Activated CD4-positive, alpha-beta memory T cell treated with anti-CD3 and anti-CD28 coated beads, Interleukin-2, amount 10 ng/mL, durations not matched to agents 7 days and 5 days (primary cell): ENCODE measurements around the gene FAAH. TPM values are rescaled to one million over a fixed set of nuclear protein-coding genes. Genes with fewer than 3 reads are reported as not detected.

ENCODE experiments used
- CTCF ChIA-PET: fragments of 350-600 bp; sonication (Branson Sonifier 250); formaldehyde crosslinking; loops from one replicate; lab custom pipeline; 2021; ENCODE audit warnings: antibody characterized with exemption, inconsistent platforms; lab: Charles Lee
- POLR2A ChIA-PET: fragments of 350-600 bp; sonication (Branson Sonifier 250); formaldehyde crosslinking; loops from one replicate; lab custom pipeline; 2021; ENCODE audit warnings: antibody characterized with exemption; lab: Charles Lee
- DNase-seq: peaks from one replicate; pipeline ENCODE4 v3.0.0-alpha.2; 2020
- H3K27ac Mint-ChIP-seq: one replicate; pipeline ENCODE4 v1.8.0; 2021; ENCODE audit warnings: mild to moderate bottlenecking, mixed read lengths
- H3K27me3 Mint-ChIP-seq: one replicate; pipeline ENCODE4 v1.8.0; 2021; ENCODE audit warnings: mixed read lengths
- H3K36me3 Mint-ChIP-seq: one replicate; pipeline ENCODE4 v1.8.0; 2021; ENCODE audit warnings: low read depth, mixed read lengths
- H3K4me1 Mint-ChIP-seq: one replicate; pipeline ENCODE4 v1.8.0; 2021; ENCODE audit warnings: mixed read lengths
- H3K4me3 Mint-ChIP-seq: one replicate; pipeline ENCODE4 v1.8.0; 2021; ENCODE audit warnings: mild to moderate bottlenecking, mixed read lengths
- H3K9me3 Mint-ChIP-seq: one replicate; pipeline ENCODE4 v1.8.0; 2021; ENCODE audit warnings: mixed read lengths
- total RNA-seq, 2 experiments: library from RNA; stranded (reverse); gene quantifications; one replicate each; pipeline ENCODE4 v1.2.3, GENCODE V29; 2021

FAAH gene
- total RNA-seq, 2 experiments from 2014 or later = 4.0 to 4.3 TPM

GRCh38 chr1:46369542-46370213 is 24.4 kb upstream of the FAAH start:
- Mint-ChIP-seq H3K4me3 (no peak overlapping the region), H3K4me1 (peaks cover 5% of the 10 kb centered on the region), H3K27me3 (no peaks in the 10 kb centered on the region), H3K9me3 (no peaks in the 10 kb centered on the region), H3K27ac (no peak overlapping the region), H3K36me3 (peaks cover 24% of the 10 kb centered on the region)
- ChIA-PET POLR2A (interaction anchor here (1.1 kb wide), 1 partner anchor 28 kb away, joined by 3 read pairs; no protein-coding TSS in a partner anchor), CTCF (interaction anchor here (1.4 kb wide), 1 partner anchor 22 kb away, joined by 3 read pairs; no protein-coding TSS in a partner anchor)
- no peak for DNase-seq

- POLR2A ChIA-PET = interaction anchor here (1.1 kb wide), 1 partner anchor 29 kb away, joined by 3 read pairs; no protein-coding TSS in a partner anchor
- Mint-ChIP-seq H3K4me1 (peaks cover 5% of the 10 kb centered on the region), H3K27ac (no peak overlapping the region), H3K4me3 (no peak overlapping the region), H3K36me3 (peaks cover 19% of the 10 kb centered on the region), H3K9me3 (no peaks in the 10 kb centered on the region), H3K27me3 (no peaks in the 10 kb centered on the region)
- CTCF ChIA-PET = interaction anchor here (1.4 kb wide), 1 partner anchor 22 kb away, joined by 3 read pairs; no protein-coding TSS in a partner anchor
- DNase-seq = no peak
Measured at GRCh38 chr1:46370214-46370633, 23.9 kb upstream of the FAAH start.

GRCh38 chr1:46372431-46372830 is 21.7 kb upstream of the FAAH start:
- peaks cover 5% of the 10 kb centered on the region for H3K4me1 Mint-ChIP-seq
- H3K4me3 Mint-ChIP-seq = no peak overlapping the region
- DNase-seq = no peak
- peaks cover 14% of the 10 kb centered on the region for H3K36me3 Mint-ChIP-seq
- ChIA-PET POLR2A (no interaction called here), CTCF (interaction anchor here (1.3 kb wide), 1 partner anchor 24 kb away, joined by 4 read pairs; no protein-coding TSS in a partner anchor)
- no peaks in the 10 kb centered on the region for H3K27me3 Mint-ChIP-seq
- no peak overlapping the region for H3K27ac Mint-ChIP-seq
- H3K9me3 Mint-ChIP-seq = no peaks in the 10 kb centered on the region

GRCh38 chr1:46379996-46380395 is 14.1 kb upstream of the FAAH start:
- no peak for DNase-seq
- peaks cover 4% of the 10 kb centered on the region for H3K9me3 Mint-ChIP-seq
- no peaks in the 10 kb centered on the region for H3K27me3 Mint-ChIP-seq
- peaks cover 6% of the 10 kb centered on the region for H3K36me3 Mint-ChIP-seq
- H3K4me3 Mint-ChIP-seq = no peak overlapping the region
- H3K27ac Mint-ChIP-seq = no peak overlapping the region
- POLR2A ChIA-PET = no interaction called here
- CTCF ChIA-PET = interaction anchor here (1.0 kb wide), 1 partner anchor 32 kb away, joined by 3 read pairs; no protein-coding TSS in a partner anchor
- H3K4me1 Mint-ChIP-seq = no peaks in the 10 kb centered on the region

GRCh38 chr1:46380508-46380907 is 13.6 kb upstream of the FAAH start:
- Mint-ChIP-seq H3K27me3 (no peaks in the 10 kb centered on the region), H3K4me3 (no peak overlapping the region), H3K4me1 (no peaks in the 10 kb centered on the region), H3K9me3 (peaks cover 4% of the 10 kb centered on the region), H3K27ac (no peak overlapping the region), H3K36me3 (peaks cover 6% of the 10 kb centered on the region)
- DNase-seq = no peak
- CTCF ChIA-PET = interaction anchor here (1.0 kb wide), 1 partner anchor 32 kb away, joined by 3 read pairs; no protein-coding TSS in a partner anchor
- POLR2A ChIA-PET = no interaction called here

GRCh38 chr1:46393510-46393909 is 607 bp upstream of the FAAH start:
- peaks cover 25% of the 10 kb centered on the region for H3K27me3 Mint-ChIP-seq
- H3K27ac Mint-ChIP-seq = no peak overlapping the region
- CTCF ChIA-PET = no interaction called here
- H3K4me1 Mint-ChIP-seq = peaks cover 8% of the 10 kb centered on the region
- H3K4me3 Mint-ChIP-seq = no peak overlapping the region
- POLR2A ChIA-PET = no interaction called here
- no peak for DNase-seq
- H3K36me3 Mint-ChIP-seq = peaks cover 5% of the 10 kb centered on the region
- H3K9me3 Mint-ChIP-seq = peaks cover 12% of the 10 kb centered on the region

- no peak for DNase-seq
Measured at GRCh38 chr1:46394872-46395465, 852 bp downstream of the FAAH start.

DNA sequence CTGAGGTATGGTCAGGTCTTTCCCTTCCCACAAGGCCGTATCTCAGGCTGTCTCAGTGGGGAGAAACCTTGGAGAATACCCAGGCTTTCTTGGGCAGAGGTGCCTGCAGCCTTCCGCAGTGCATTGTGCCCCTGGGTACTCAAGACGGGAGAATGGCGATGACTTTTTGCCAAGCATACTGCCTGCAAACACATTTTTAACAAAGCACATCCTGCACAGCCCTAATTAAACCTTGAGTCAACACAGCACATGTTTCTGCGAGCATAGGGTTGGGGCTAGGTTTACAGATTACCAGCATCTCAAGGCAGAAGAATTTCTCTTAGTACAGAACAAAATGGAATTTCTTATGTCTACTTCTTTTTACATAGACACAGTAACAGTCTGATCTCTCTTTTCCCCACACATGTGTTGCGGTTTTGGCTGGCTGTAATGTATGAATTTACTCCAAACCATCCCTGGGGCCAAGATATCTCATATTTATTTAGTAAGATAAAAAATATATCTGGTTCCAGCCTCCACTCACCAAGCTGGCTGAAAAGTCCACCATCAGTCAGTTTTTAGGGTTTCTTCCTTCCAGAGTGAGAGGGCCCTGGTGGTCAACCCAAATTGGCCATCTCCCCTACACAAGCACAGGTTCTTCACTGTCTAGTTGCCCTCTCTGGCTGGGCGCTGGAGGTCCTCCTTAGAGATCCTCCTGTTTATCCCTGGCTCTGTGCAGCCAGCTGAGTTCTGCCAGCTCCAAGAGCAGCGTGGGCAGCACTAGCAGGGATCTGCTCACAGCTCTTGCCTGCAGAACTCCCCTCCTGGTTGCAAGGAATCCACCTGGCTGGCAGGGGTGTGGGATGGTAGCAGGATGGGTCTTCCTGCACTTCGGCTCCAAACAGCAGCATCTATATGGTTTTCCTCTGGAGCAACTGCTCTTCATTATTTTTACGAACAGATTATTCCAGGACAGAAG is 2.6 kb downstream of the FAAH start:
- no peak for DNase-seq
- H3K27ac Mint-ChIP-seq = no peak overlapping the region
- POLR2A ChIA-PET = no interaction called here
- peaks cover 27% of the 10 kb centered on the region for H3K27me3 Mint-ChIP-seq
- H3K4me3 Mint-ChIP-seq = no peak overlapping the region
- H3K36me3 Mint-ChIP-seq = peaks cover 5% of the 10 kb centered on the region
- CTCF ChIA-PET = no interaction called here
- peaks cover 12% of the 10 kb centered on the region for H3K9me3 Mint-ChIP-seq
- peaks cover 8% of the 10 kb centered on the region for H3K4me1 Mint-ChIP-seq

More at GRCh38 chr1:46394872-46395465, 852 bp downstream of the FAAH start:
- POLR2A ChIA-PET = no interaction called here
- CTCF ChIA-PET = interaction anchor here (0.6 kb wide), 1 partner anchor 12 kb away, joined by 4 read pairs; no protein-coding TSS in a partner anchor
- Mint-ChIP-seq H3K4me3 (no peak overlapping the region), H3K4me1 (peaks cover 8% of the 10 kb centered on the region), H3K27ac (no peak overlapping the region), H3K36me3 (peaks cover 5% of the 10 kb centered on the region), H3K9me3 (peaks cover 12% of the 10 kb centered on the region), H3K27me3 (peaks cover 25% of the 10 kb centered on the region)

DNA sequence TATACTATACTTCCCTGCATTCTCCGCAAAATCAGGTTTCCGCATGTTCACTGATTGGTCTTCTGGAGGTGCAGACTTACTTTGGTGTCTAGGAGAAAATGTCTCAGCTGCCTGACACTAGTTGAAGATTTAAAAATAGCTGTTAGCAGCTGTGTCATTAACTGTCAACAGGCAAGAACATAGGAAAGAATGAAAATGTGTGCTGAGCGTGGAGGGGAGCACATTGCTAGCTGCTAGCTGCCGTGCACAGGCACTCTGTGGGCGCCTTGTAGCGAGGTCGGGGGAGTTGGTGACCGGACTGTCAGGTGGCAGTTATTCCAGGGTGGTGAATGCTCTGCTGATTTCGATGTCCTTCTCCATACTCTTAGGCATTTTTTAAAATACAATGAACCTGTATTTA is 5.2 kb downstream of the FAAH start:
- ChIA-PET CTCF (interaction anchor here (1.2 kb wide), 1 partner anchor 43 kb away, joined by 3 read pairs; no protein-coding TSS in a partner anchor), POLR2A (no interaction called here)
- peaks cover 18% of the 10 kb centered on the region for H3K27me3 Mint-ChIP-seq
- no peaks in the 10 kb centered on the region for H3K9me3 Mint-ChIP-seq
- H3K27ac Mint-ChIP-seq = no peak overlapping the region
- H3K4me1 Mint-ChIP-seq = peaks cover 3% of the 10 kb centered on the region
- H3K36me3 Mint-ChIP-seq = no peaks in the 10 kb centered on the region
- DNase-seq = no peak
- H3K4me3 Mint-ChIP-seq = no peak overlapping the region

GRCh38 chr1:46400421-46400820 is 6.3 kb downstream of the FAAH start:
- no peaks in the 10 kb centered on the region for H3K4me1 Mint-ChIP-seq
- no peak for DNase-seq
- no peaks in the 10 kb centered on the region for H3K36me3 Mint-ChIP-seq
- CTCF ChIA-PET = no interaction called here
- no peaks in the 10 kb centered on the region for H3K9me3 Mint-ChIP-seq
- POLR2A ChIA-PET = no interaction called here
- H3K27ac Mint-ChIP-seq = no peak overlapping the region
- peaks cover 8% of the 10 kb centered on the region for H3K27me3 Mint-ChIP-seq
- no peak overlapping the region for H3K4me3 Mint-ChIP-seq

DNA sequence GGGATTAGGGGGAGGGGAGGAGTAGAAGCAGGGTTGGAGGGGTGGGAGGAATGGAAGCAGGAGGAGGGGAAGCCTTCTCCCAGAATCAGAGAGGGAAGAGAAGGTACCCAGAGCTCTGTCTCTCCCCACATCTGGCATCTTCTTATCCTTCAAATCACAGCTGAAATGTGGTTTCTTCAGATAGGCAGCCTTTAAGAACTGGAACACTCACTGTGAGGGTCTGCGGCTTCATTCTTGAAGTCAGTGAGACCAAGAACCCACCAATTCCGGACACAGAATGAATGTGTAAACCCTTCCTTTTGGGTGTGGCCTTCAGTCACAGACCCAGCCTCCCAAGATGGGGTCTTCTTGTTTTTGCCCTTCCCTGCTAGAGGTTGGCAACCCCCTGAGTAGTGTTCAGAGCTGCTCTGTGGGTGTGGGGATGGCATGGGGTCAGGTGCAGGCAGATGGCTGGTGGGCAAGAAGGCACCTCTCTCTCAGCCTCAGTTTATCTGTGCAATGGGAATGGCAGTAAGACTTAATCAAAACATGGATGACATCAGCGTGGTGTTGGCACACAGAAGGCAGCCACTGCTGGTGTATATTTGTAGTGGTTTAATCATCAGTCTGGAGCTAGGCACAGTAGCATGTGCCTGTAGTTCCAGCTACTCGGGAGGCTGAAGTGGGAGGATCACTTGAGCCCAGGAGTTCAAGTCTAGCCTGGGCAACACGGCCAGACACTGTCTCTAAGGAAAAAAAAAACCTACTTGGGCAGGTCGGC is 7.2 kb downstream of the FAAH start:
- CTCF ChIA-PET = interaction anchor here (0.6 kb wide), 1 partner anchor 90 kb away, joined by 3 read pairs; no protein-coding TSS in a partner anchor
- Mint-ChIP-seq H3K36me3 (no peaks in the 10 kb centered on the region), H3K9me3 (no peaks in the 10 kb centered on the region)

More for the DNA sequence above, 7.2 kb downstream of the FAAH start:
- Mint-ChIP-seq H3K4me3 (no peak overlapping the region), H3K27ac (no peak overlapping the region), H3K27me3 (peaks cover 2% of the 10 kb centered on the region), H3K4me1 (no peaks in the 10 kb centered on the region)
- no peak for DNase-seq
- POLR2A ChIA-PET = no interaction called here
